ENCODE data around the gene PODXL.

DNA sequence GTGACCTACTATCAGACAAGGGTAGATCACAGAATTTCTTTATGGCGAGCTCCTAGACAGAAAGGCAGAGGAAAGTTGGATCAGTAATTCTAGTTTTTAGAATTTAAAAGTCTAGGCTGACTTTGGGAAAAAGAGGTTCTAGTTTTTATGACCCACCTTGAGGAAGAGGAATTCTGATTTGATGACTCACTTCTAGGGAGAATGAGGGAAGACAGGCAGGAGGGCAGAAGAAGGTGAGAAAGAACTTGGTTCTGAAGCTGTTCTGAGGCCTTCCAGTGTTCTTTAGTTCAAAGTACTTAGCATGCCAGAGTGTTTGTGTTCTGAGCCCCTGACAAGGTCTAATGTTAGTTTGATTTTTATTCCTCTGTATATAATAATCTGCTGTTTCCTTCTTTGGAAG is 97.2 kb downstream of the PODXL start:
- no peak for TF ChIP-seq POLR2A (IDR thresholded peaks at IDR 0.05)
- TF ChIP-seq, protein P1, sequence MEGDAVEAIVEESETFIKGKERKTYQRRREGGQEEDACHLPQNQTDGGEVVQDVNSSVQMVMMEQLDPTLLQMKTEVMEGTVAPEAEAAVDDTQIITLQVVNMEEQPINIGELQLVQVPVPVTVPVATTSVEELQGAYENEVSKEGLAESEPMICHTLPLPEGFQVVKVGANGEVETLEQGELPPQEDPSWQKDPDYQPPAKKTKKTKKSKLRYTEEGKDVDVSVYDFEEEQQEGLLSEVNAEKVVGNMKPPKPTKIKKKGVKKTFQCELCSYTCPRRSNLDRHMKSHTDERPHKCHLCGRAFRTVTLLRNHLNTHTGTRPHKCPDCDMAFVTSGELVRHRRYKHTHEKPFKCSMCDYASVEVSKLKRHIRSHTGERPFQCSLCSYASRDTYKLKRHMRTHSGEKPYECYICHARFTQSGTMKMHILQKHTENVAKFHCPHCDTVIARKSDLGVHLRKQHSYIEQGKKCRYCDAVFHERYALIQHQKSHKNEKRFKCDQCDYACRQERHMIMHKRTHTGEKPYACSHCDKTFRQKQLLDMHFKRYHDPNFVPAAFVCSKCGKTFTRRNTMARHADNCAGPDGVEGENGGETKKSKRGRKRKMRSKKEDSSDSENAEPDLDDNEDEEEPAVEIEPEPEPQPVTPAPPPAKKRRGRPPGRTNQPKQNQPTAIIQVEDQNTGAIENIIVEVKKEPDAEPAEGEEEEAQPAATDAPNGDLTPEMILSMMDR (IDR thresholded peaks at IDR 0.05), result no peak
